GM12878 (cell line): Measurements from ENCODE around the gene OR13H1. TPM values are rescaled to one million over a fixed set of nuclear protein-coding genes. Genes with fewer than 3 reads are reported as not detected.
"Not testable (repeated sequence)": the region's sequence is repeated elsewhere in the genome, so short reads cannot be mapped to it uniquely, and the experiment has no call there.

Source experiments
- ATAC-seq: fragments of 200-7000 bp; cut with Tn5 transposase; 3 replicates; pipeline ENCODE4 v1.9.1; 2020; ENCODE audit warnings: mild to moderate bottlenecking, moderate library complexity
- BruUV-seq: library from RNA; stranded (reverse); fragments of 400-500 nt; replicated peaks from 2 replicates; lab custom pipeline; 2021; lab: Mats Ljungman, UMichigan
- CTCF ChIA-PET: fragments of 300-600 bp; sonication (Branson Sonifier 250); formaldehyde crosslinking; extraction: SDS; loops from one replicate; lab custom pipeline; 2021; ENCODE audit warnings: inconsistent platforms; lab: Yijun Ruan, JAX
- POLR2A ChIA-PET: fragments of 350-600 bp; formaldehyde crosslinking; extraction: SDS; loops from one replicate; lab custom pipeline; 2021; ENCODE audit warnings: inconsistent platforms; lab: Charles Lee
- RAD21 ChIA-PET: fragments of 300-600 bp; sonication (Branson Sonifier 250); formaldehyde crosslinking; loops from one replicate; lab custom pipeline; 2023; ENCODE audit warnings: antibody characterized with exemption; ENCODE audit not compliant: unreplicated experiment; lab: Charles Lee
- SMC1A ChIA-PET: fragments of 300-600 bp; sonication (Branson Sonifier 250); formaldehyde crosslinking; loops from one replicate; lab custom pipeline; 2023; ENCODE audit not compliant: unreplicated experiment, uncharacterized antibody; lab: Charles Lee
- DNase-seq: peaks from one replicate; pipeline ENCODE4 v3.0.0-alpha.2; 2011; ENCODE audit warnings: low read depth, low spot score
- FAIRE-seq: peaks from 3 replicates; lab custom pipeline; 2011; peaks lifted over from hg19 to GRCh38; lab: Jason Lieb, UNC
- H2AFZ ChIP-seq: 2 replicates; pipeline ENCODE4 v1.6.0; 2011; ENCODE audit warnings: low read depth, low read length, control low read depth; ENCODE audit not compliant: control insufficient read depth
- H3K27ac ChIP-seq: 2 replicates; pipeline ENCODE4 v1.5.1; 2011; ENCODE audit warnings: control low read depth; ENCODE audit not compliant: control insufficient read depth, insufficient read depth
- H3K27me3 ChIP-seq, 2 experiments: replicated peaks in 1 of 2; 2 replicates each; pipeline versions ENCODE4 v1.6.0 to v1.6.1; 2011; ENCODE audit warnings: low read length in 1 of 2; ENCODE audit not compliant: control insufficient read depth in 2 of 2, insufficient read depth in 2 of 2
- H3K36me3 ChIP-seq, 2 experiments: 2 replicates each; pipeline ENCODE4 v1.5.1; 2011; ENCODE audit warnings: low read length in 1 of 2; ENCODE audit not compliant: control insufficient read depth in 2 of 2, insufficient read depth in 2 of 2
- H3K4me1 ChIP-seq: 2 replicates; pipeline ENCODE4 v1.6.1; 2011; ENCODE audit warnings: mild to moderate bottlenecking, low read length, moderate library complexity, mixed read lengths; ENCODE audit not compliant: control insufficient read depth, insufficient read depth
- H3K4me2 ChIP-seq: 2 replicates; pipeline ENCODE4 v1.6.0; 2011; ENCODE audit warnings: control low read depth; ENCODE audit not compliant: control insufficient read depth, insufficient read depth
- H3K4me3 ChIP-seq: fragments of 200-600 bp; sonication (generic); 2 replicates; pipeline ENCODE4 v1.5.1; 2016
- H3K79me2 ChIP-seq: 2 replicates; pipeline ENCODE4 v1.6.0; 2011; ENCODE audit warnings: low read length; ENCODE audit not compliant: control insufficient read depth, insufficient read depth
- H3K9ac ChIP-seq: 2 replicates; pipeline ENCODE4 v1.8.0; 2011; ENCODE audit warnings: low read length, control low read depth, mixed read lengths; ENCODE audit not compliant: control insufficient read depth, insufficient read depth
- H3K9me3 ChIP-seq: replicated peaks from 3 replicates; pipeline ENCODE4 v1.5.1; 2011; ENCODE audit warnings: mild to moderate bottlenecking, low read length; ENCODE audit not compliant: control insufficient read depth, insufficient read depth
- H4K20me1 ChIP-seq: 2 replicates; pipeline ENCODE4 v1.6.0; 2011; ENCODE audit not compliant: control insufficient read depth, insufficient read depth
- IKZF1 ChIP-seq: fragments of 450-650 bp; conservative IDR thresholded peaks from 2 replicates; pipeline ENCODE4 v1.6.1; 2017; ENCODE audit warnings: antibody characterized with exemption, mild to moderate bottlenecking
- WGBS: methylation state at CpG from one replicate; pipeline ENCODE4 v1.1.6; 2016; ENCODE audit warnings: low lambda C conversion rate; ENCODE audit not compliant: insufficient replicate concordance, insufficient coverage; ENCODE audit errors: missing lambda C conversion rate; 5-methylcytosine and 5-hydroxymethylcytosine counted together
- in situ Hi-C: fragments of 300-500 bp; cut with MboI; formaldehyde crosslinking; loops from 9 replicates; pipeline ENCODE4 v1.14.3; 2018; ENCODE audit warnings: mixed read lengths
- intact Hi-C: fragments of 100-400 bp; cut with micrococcal nuclease; formaldehyde crosslinking; loops from one replicate; pipeline ENCODE4 v1.14.2; 2022; ENCODE audit not compliant: unreplicated experiment
- polyA plus RNA-seq, 11 experiments: library from polyadenylated mRNA; depleted of rRNA in 4 of 11; unstranded in 6 of 11; stranded (reverse) in 5 of 11; fragments of >200 nt; fragmentation: Nextera tagmentation in 4 of 11; fragmentation: Illumina TruSeq in 1 of 11; extraction: Ambion mirVana in 4 of 11; extraction: Trizol in 1 of 11; gene quantifications; 1 replicate in 1 of 11; 2 replicates in 10 of 11; pipeline versions ENCODE4 v1.2.1 to v1.2.3, GENCODE V29; 2011 to 2016; ENCODE audit warnings: inconsistent platforms in 2 of 11, missing spikeins in 2 of 11, low read depth in 1 of 11
- total RNA-seq, 4 experiments: library from RNA; depleted of rRNA in 3 of 4; stranded (reverse); fragments of >200 nt in 3 of 4; fragmentation: Illumina TruSeq in 1 of 4; extraction: Trizol in 1 of 4; gene quantifications; 2 replicates each; pipeline versions ENCODE4 v1.2.1 to v1.2.3, GENCODE V29; 2013 to 2021

OR13H1 gene
- total and polyA plus RNA-seq, 10 of the 15 experiments (the other 5 are each of a cell fraction or from before 2014, with no cell fraction given), result not detected

GRCh38 chrX:131549011-131549410 lies 5.1 kb downstream of the OR13H1 start:
- FAIRE-seq (no peak), DNase-seq (no peak), ATAC-seq (no peak)
- Histone ChIP-seq H3K4me1 (no peaks in the 10 kb centered on the region), H3K4me2 (no peak overlapping the region), H3K79me2 (no peaks in the 10 kb centered on the region), H3K27me3 (no peaks in the 10 kb centered on the region), H4K20me1 (no peaks in the 10 kb centered on the region), H3K9ac (no peak overlapping the region), H3K9me3 (no peaks in the 10 kb centered on the region), H3K36me3 (no peaks in the 10 kb centered on the region), H3K4me3 (no peak overlapping the region), H2AFZ (no peak overlapping the region), H3K27ac (no peak overlapping the region)
- in situ Hi-C loops, result no loop called here
- RAD21 ChIA-PET, result no interaction called here
- WGBS, result 0% methylated on average over 2 of the region's 2 CpGs
- CTCF ChIA-PET, result no interaction called here
- no TSS peak for BruUV-seq
- intact Hi-C loops, result no loop called here
- POLR2A ChIA-PET, result no interaction called here
- SMC1A ChIA-PET, result no interaction called here
- TF ChIP-seq IKZF1, result no peak

DNA sequence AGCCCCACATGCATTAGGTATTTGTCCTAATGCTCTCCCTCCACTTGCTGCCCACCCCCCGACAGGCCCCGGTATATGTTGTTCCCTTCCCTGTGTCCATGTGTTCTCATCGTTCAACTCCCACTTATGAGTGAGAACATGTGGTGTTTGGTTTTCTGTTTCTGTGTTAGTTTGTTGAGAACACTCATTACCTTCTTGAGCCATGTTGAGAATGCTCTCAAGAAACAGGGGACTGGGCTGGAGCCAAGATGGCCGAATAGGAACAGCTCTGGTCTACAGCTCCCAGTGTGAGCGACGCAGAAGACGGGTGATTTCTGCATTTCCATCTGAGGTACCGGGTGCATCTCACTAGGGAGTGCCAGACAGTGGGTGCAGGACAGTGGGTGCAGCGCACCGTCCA lies 8.6 kb downstream of the OR13H1 start:
- BruUV-seq, FAIRE-seq: not testable (repeated sequence)
- 59% methylated on average over 10 of the region's 10 CpGs for WGBS

More for the DNA sequence above, 8.6 kb downstream of the OR13H1 start:
- H3K27me3 ChIP-seq, intact Hi-C loops, H4K20me1 ChIP-seq, H3K4me2 ChIP-seq, H3K79me2 ChIP-seq, H3K36me3 ChIP-seq, H3K9ac ChIP-seq, H3K4me3 ChIP-seq, H2AFZ ChIP-seq, CTCF ChIA-PET, ATAC-seq, RAD21 ChIA-PET, H3K4me1 ChIP-seq, DNase-seq, SMC1A ChIA-PET, H3K9me3 ChIP-seq, in situ Hi-C loops, POLR2A ChIA-PET, H3K27ac ChIP-seq: not testable (repeated sequence)
